K562 (cell line): ENCODE data around the gene CMTM4.

Source experiments
- CBX2 ChIP-seq: fragments of 200-600 bp; sonication (generic); IDR thresholded peaks from one replicate; pipeline ENCODE4 v1.6.1; 2012; ENCODE audit warnings: mild to moderate bottlenecking, low read length, inconsistent platforms; ENCODE audit not compliant: insufficient read depth, poor library complexity, severe bottlenecking
- CBX5 ChIP-seq: IDR thresholded peaks from 2 replicates; pipeline ENCODE4 v1.6.1; 2014; ENCODE audit warnings: low read depth, borderline replicate concordance
- FOSL1 ChIP-seq: fragments of 200-800 bp; sonication (Bioruptor generic); conservative IDR thresholded peaks from 2 replicates; pipeline ENCODE4 v1.6.1; 2016; ENCODE audit warnings: missing genetic modification characterization, missing compliant biosample characterization
- MYBL2 ChIP-seq, 2 experiments: fragments of 450-650 bp in 1 of 2; sonication (generic) in 1 of 2; formaldehyde crosslinking in 1 of 2; IDR thresholded peaks; 2 replicates each; pipeline versions ENCODE4 v1.6.1 to v1.8.1; 2017 to 2022; ENCODE audit warnings: borderline replicate concordance in 1 of 2, inconsistent platforms in 1 of 2, low read depth in 1 of 2, mild to moderate bottlenecking in 1 of 2, missing genetic modification reagents in 1 of 2, moderate library complexity in 1 of 2
- NFE2L1 ChIP-seq: fragments of 450-650 bp; IDR thresholded peaks from 2 replicates; pipeline ENCODE4 v1.6.1; 2016; ENCODE audit warnings: missing genetic modification characterization, low read depth, mild to moderate bottlenecking, missing compliant biosample characterization, moderate library complexity, borderline replicate concordance
- PHF20 ChIP-seq: fragments of 450-650 bp; IDR thresholded peaks from 2 replicates; pipeline ENCODE4 v1.6.1; 2018; ENCODE audit not compliant: partially characterized antibody
- POLR2AphosphoS5 ChIP-seq: IDR thresholded peaks from 2 replicates; pipeline ENCODE4 v1.6.1; 2011; ENCODE audit warnings: mild to moderate bottlenecking, low read depth, low read length, moderate library complexity; ENCODE audit not compliant: control insufficient read depth, insufficient read depth
- XRCC5 ChIP-seq: fragments of 200-400 bp; formaldehyde crosslinking; IDR thresholded peaks from 2 replicates; pipeline ENCODE4 v1.6.1; 2017; ENCODE audit warnings: low read depth, mild to moderate bottlenecking, low read length
- ZNF444 ChIP-seq: fragments of 250-450 bp; sonication (Bioruptor Pico); IDR thresholded peaks from 2 replicates; pipeline ENCODE4 v1.4.0; 2020; ENCODE audit warnings: mild to moderate bottlenecking, moderate library complexity
- TF ChIP-seq, protein P1 (sequence below): fragments of 450-650 bp; IDR thresholded peaks from 2 replicates; pipeline ENCODE4 v1.6.1; 2017; ENCODE audit warnings: antibody characterized with exemption
- TF ChIP-seq, protein P2 (sequence below), 3 experiments: IDR thresholded peaks in 2 of 3; conservative IDR thresholded peaks in 1 of 3; 2 replicates each; pipeline ENCODE4 v1.5.1; 2011 to 2012; ENCODE audit warnings: low read length in 3 of 3, mild to moderate bottlenecking in 3 of 3, control low read depth in 2 of 3, improper control_type of control experiment in 1 of 3, inconsistent platforms in 1 of 3, low read depth in 1 of 3, mixed read lengths in 1 of 3, moderate library complexity in 1 of 3; ENCODE audit not compliant: insufficient read depth in 2 of 3
- TF ChIP-seq, protein P3 (sequence below): conservative IDR thresholded peaks from 2 replicates; pipeline ENCODE4 v1.6.1; 2011; ENCODE audit warnings: low read depth, mild to moderate bottlenecking, low read length; ENCODE audit not compliant: control insufficient read depth
- TF ChIP-seq, protein P4 (sequence below): sonication (generic); formaldehyde crosslinking; IDR thresholded peaks from 2 replicates; pipeline ENCODE4 v1.8.1; 2023; ENCODE audit warnings: mild to moderate bottlenecking, missing genetic modification reagents

DNA sequence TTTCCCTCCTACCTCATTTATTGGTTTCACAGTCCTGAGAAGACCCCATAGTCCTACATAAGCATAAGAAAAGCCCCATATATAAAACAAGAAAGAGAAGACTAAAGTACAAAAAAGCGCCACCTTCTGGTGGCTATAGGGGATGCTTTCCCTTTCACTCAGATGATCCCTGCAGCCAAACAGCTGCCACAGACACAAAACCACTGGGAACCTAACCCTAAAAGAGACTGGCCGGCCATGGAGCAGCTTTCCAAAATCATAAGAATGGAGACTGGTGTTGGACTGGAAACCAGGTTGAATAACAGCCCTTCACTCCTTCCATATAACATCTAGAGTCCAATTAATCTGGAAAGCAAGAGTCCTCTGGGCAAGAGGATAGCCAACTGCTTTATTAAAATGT lies 43.5 kb upstream of the CMTM4 start:
- TF ChIP-seq, protein P1, sequence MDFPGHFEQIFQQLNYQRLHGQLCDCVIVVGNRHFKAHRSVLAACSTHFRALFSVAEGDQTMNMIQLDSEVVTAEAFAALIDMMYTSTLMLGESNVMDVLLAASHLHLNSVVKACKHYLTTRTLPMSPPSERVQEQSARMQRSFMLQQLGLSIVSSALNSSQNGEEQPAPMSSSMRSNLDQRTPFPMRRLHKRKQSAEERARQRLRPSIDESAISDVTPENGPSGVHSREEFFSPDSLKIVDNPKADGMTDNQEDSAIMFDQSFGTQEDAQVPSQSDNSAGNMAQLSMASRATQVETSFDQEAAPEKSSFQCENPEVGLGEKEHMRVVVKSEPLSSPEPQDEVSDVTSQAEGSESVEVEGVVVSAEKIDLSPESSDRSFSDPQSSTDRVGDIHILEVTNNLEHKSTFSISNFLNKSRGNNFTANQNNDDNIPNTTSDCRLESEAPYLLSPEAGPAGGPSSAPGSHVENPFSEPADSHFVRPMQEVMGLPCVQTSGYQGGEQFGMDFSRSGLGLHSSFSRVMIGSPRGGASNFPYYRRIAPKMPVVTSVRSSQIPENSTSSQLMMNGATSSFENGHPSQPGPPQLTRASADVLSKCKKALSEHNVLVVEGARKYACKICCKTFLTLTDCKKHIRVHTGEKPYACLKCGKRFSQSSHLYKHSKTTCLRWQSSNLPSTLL = no peak
- TF ChIP-seq FOSL1 (no peak), MYBL2 (IDR thresholded peaks at IDR 0.05; ENCODE audit: low read depth) (no peak), MYBL2 (CRISPR knock-in tag; IDR thresholded peaks at IDR 0.05; ENCODE audit: borderline replicate concordance) (no peak), ZNF444 (CRISPR knock-in tag) (no peak), CBX2 (no peak), CBX5 (no peak), XRCC5 (no peak), POLR2AphosphoS5 (no peak), PHF20 (no peak), NFE2L1 (tag) (no peak)
- TF ChIP-seq, protein P2, sequence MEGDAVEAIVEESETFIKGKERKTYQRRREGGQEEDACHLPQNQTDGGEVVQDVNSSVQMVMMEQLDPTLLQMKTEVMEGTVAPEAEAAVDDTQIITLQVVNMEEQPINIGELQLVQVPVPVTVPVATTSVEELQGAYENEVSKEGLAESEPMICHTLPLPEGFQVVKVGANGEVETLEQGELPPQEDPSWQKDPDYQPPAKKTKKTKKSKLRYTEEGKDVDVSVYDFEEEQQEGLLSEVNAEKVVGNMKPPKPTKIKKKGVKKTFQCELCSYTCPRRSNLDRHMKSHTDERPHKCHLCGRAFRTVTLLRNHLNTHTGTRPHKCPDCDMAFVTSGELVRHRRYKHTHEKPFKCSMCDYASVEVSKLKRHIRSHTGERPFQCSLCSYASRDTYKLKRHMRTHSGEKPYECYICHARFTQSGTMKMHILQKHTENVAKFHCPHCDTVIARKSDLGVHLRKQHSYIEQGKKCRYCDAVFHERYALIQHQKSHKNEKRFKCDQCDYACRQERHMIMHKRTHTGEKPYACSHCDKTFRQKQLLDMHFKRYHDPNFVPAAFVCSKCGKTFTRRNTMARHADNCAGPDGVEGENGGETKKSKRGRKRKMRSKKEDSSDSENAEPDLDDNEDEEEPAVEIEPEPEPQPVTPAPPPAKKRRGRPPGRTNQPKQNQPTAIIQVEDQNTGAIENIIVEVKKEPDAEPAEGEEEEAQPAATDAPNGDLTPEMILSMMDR (IDR thresholded peaks at IDR 0.05 in 2 of 3, conservative IDR thresholded peaks at IDR 0.05 in 1 of 3; ENCODE audit: insufficient read depth in 2 of 3, low read depth in 1 of 3, low read length in 3 of 3) = peak; percentile 59 to 72 (median 67); a peak in 5 of 6 replicates
- TF ChIP-seq, protein P3, sequence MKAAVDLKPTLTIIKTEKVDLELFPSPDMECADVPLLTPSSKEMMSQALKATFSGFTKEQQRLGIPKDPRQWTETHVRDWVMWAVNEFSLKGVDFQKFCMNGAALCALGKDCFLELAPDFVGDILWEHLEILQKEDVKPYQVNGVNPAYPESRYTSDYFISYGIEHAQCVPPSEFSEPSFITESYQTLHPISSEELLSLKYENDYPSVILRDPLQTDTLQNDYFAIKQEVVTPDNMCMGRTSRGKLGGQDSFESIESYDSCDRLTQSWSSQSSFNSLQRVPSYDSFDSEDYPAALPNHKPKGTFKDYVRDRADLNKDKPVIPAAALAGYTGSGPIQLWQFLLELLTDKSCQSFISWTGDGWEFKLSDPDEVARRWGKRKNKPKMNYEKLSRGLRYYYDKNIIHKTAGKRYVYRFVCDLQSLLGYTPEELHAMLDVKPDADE = no peak
- TF ChIP-seq, protein P4, sequence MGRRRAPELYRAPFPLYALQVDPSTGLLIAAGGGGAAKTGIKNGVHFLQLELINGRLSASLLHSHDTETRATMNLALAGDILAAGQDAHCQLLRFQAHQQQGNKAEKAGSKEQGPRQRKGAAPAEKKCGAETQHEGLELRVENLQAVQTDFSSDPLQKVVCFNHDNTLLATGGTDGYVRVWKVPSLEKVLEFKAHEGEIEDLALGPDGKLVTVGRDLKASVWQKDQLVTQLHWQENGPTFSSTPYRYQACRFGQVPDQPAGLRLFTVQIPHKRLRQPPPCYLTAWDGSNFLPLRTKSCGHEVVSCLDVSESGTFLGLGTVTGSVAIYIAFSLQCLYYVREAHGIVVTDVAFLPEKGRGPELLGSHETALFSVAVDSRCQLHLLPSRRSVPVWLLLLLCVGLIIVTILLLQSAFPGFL (CRISPR knock-in tag) = no peak
